ENCODE data around the gene CTNND2.

- TF ChIP-seq CTCF (tag by site-specific recombination; IDR thresholded peaks at IDR 0.05): no peak
- TF ChIP-seq YY1 (tag by site-specific recombination; IDR thresholded peaks at IDR 0.05): no peak
- no peak for TF ChIP-seq PRDM10 (tag by site-specific recombination; IDR thresholded peaks at IDR 0.05)
- no peak for TF ChIP-seq ZIC2 (tag by site-specific recombination; IDR thresholded peaks at IDR 0.05)
- TF ChIP-seq WT1 (tag by site-specific recombination; IDR thresholded peaks at IDR 0.05): no peak
- no peak for TF ChIP-seq PBX3 (CRISPR knock-in tag; IDR thresholded peaks at IDR 0.05)
- no peak for TF ChIP-seq ZNF114 (tag by site-specific recombination; IDR thresholded peaks at IDR 0.05)
- TF ChIP-seq ZNF324 (tag by site-specific recombination; IDR thresholded peaks at IDR 0.05): no peak
Measured at GRCh38 chr5:11672385-11673085, 231.7 kb downstream of the CTNND2 start.
